ENCODE measurements around the gene TGFBR1. TPM values are rescaled to one million over a fixed set of nuclear protein-coding genes. Genes with fewer than 3 reads are reported as not detected.

TGFBR1 gene
- total RNA-seq, 1 donor from 2014 or later, result 206 TPM

DNA sequence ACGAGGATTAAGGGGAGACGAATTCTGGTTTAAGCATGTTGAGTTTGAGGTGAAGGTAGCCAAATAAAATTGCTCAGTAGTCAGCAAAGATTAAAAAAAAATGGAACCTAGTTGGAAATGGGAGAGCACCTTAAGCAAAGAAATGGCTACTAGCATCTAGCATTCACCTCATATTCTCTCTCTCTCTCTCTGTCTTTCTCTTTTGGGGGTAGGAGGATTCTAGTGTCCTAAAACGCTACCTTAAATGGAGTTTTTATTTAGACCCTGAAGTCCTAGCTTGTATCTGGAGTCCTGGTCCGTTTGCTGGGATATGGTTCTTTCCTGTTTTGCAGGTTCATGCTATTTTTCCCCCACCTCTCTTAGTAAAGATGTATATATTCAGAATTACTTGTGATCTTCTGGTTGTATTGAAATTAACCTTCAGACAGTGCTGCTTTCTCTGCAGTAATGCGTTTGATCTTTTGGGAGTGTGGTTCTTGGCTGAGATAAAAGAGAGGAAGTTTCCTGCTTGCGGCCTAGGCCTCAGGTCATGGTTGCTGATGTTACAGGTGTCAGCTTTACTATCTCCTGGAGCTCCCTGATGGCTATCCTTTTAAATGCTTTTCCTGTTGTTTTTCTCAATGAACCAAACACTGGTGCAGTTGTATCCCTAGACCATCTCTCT is 8.0 kb downstream of the TGFBR1 start:
- Mint-ChIP-seq H3K36me3 (ENCODE audit: low read depth, unreplicated experiment) (no peaks in the 10 kb centered on the region), H3K4me3 (ENCODE audit: unreplicated experiment) (no peak overlapping the region), H3K4me1 (ENCODE audit: unreplicated experiment) (peaks cover 50% of the 10 kb centered on the region), H3K27ac (ENCODE audit: unreplicated experiment) (peak overlapping the region; percentile 33), H3K9me3 (ENCODE audit: unreplicated experiment) (no peaks in the 10 kb centered on the region), H3K27me3 (ENCODE audit: unreplicated experiment) (no peaks in the 10 kb centered on the region)
- DNase-seq (ENCODE audit: low spot score), result no peak
- no peak for TF ChIP-seq CTCF (IDR thresholded peaks at IDR 0.05; ENCODE audit: unreplicated experiment)

DNA sequence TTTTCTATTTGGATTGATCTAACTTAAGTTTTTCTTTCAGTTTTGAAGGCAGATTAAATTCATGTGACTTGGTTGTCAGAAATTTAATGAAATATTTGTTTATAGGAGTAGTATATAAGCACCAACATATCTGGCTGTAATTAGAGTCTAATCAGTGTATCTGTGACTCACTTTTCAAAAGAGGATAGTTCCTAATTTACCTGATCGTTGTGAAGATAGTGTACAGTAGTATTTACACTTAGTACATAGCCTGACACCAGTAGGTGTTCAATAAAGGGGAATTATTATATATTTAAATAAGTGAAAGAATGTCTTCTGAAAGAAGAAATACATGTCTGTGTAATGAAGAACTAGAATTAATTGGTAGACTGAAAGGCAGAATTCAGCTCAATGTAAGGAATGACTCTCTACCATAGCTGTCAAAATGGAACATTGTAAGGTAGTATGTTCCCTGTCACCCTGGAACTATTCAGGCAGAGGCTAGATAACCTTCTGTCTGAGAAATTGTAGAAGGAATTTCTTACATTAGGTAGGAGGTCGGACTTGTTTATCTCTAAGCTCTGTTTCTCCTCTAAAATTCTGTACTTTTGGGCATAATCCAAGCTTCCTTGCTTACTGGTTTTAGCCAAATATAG is 8.6 kb downstream of the TGFBR1 start:
- no peak for TF ChIP-seq CTCF (IDR thresholded peaks at IDR 0.05; ENCODE audit: unreplicated experiment)
- Mint-ChIP-seq H3K27me3 (ENCODE audit: unreplicated experiment) (no peaks in the 10 kb centered on the region), H3K27ac (ENCODE audit: unreplicated experiment) (no peak overlapping the region), H3K9me3 (ENCODE audit: unreplicated experiment) (no peaks in the 10 kb centered on the region), H3K36me3 (ENCODE audit: low read depth, unreplicated experiment) (no peaks in the 10 kb centered on the region), H3K4me3 (ENCODE audit: unreplicated experiment) (no peak overlapping the region), H3K4me1 (ENCODE audit: unreplicated experiment) (peaks cover 46% of the 10 kb centered on the region)
- DNase-seq (ENCODE audit: low spot score), result no peak

DNA sequence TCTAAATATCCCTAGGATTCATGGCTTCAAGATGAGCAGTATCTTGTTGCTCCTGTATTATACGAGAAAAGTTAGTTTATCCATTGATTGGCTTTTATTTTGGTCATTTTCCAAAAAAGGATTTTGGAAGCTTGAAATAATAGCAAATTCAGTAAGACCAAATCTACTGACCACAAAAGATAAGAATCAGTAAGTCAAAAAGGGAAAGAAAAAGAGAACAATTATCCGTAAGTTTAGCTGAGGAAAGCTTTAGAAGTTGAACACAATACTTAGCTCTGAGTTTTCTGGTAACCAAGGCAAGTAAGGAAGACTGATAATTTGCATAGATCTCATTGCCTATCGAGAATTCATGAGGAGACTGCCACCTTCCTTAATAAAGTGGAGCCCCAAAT is 9.1 kb downstream of the TGFBR1 start:
- Mint-ChIP-seq H3K4me3 (ENCODE audit: unreplicated experiment) (no peak overlapping the region), H3K27me3 (ENCODE audit: unreplicated experiment) (no peaks in the 10 kb centered on the region), H3K9me3 (ENCODE audit: unreplicated experiment) (no peaks in the 10 kb centered on the region), H3K4me1 (ENCODE audit: unreplicated experiment) (peaks cover 45% of the 10 kb centered on the region), H3K36me3 (ENCODE audit: low read depth, unreplicated experiment) (no peaks in the 10 kb centered on the region), H3K27ac (ENCODE audit: unreplicated experiment) (peak overlapping the region; percentile 16)
- TF ChIP-seq CTCF (IDR thresholded peaks at IDR 0.05; ENCODE audit: unreplicated experiment), result no peak
- no peak for DNase-seq (ENCODE audit: low spot score)

DNA sequence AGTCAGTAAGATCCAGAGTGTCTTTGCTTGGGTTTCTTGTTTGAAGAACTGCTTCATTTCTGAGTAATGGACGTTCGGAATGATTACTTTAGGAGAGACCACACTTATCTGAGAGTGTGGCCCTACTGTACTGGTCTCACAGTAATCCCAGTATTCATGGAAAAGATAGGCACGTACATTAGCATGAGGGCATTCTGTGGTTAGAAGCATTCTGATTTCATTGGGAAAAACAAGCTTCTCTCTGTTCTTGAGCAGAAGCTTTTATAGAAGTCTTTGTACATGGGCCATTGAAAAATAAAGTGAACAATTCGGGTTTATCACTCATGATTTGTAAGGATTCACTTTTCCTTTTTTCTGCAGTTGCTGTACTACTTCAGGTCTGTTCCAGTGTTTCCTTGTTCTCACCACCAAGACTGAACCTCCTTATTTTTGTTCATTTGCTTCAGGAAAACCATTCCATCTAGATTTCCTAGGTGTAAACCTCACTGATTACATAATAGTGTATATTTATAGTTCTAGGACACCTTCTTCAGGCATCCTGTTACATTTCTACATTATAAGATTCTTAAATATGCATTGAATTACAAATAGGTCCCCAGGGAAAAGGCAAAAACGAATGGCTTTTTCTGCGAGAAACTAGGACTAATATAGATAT is 10.1 kb downstream of the TGFBR1 start:
- peaks cover 46% of the 10 kb centered on the region for H3K4me1 Mint-ChIP-seq (ENCODE audit: unreplicated experiment)
- no peak overlapping the region for H3K27ac Mint-ChIP-seq (ENCODE audit: unreplicated experiment)

More for the DNA sequence above, 10.1 kb downstream of the TGFBR1 start:
- DNase-seq (ENCODE audit: low spot score), result no peak
- TF ChIP-seq CTCF (IDR thresholded peaks at IDR 0.05; ENCODE audit: unreplicated experiment), result no peak
- H3K4me3 Mint-ChIP-seq (ENCODE audit: unreplicated experiment), result no peak overlapping the region
- no peaks in the 10 kb centered on the region for H3K36me3 Mint-ChIP-seq (ENCODE audit: low read depth, unreplicated experiment)
- no peaks in the 10 kb centered on the region for H3K9me3 Mint-ChIP-seq (ENCODE audit: unreplicated experiment)
- H3K27me3 Mint-ChIP-seq (ENCODE audit: unreplicated experiment), result no peaks in the 10 kb centered on the region
